Fibroblast of lung (primary cell): ENCODE data around the gene CRACDL.

Experiments
- CTCF ChIP-seq, 2 donors: IDR thresholded peaks in 1 of 2; conservative IDR thresholded peaks in 1 of 2; 1 replicate in 1 of 2; 2 replicates in 1 of 2; pipeline ENCODE4 v1.5.1; 2011 to 2012; ENCODE audit warnings: low read length in 2 of 2, control low read depth in 1 of 2, inconsistent platforms in 1 of 2, low read depth in 1 of 2, mild to moderate bottlenecking in 1 of 2
- EZH2 ChIP-seq: IDR thresholded peaks from 2 replicates; pipeline ENCODE4 v1.5.1; 2012; ENCODE audit warnings: low read length, control low read depth, mild to moderate bottlenecking; ENCODE audit errors: missing control alignments

GRCh38 chr2:98807929-98808328 lies 128.1 kb downstream of the CRACDL start:
- TF ChIP-seq CTCF (conservative IDR thresholded peaks at IDR 0.05 in 1 of 2, IDR thresholded peaks at IDR 0.05 in 1 of 2; ENCODE audit: low read depth in 1 of 2, low read length in 2 of 2) (no peak), EZH2 (no peak)
